CD4-positive, alpha-beta T cell treated with Interleukin-15 for 1 hour (primary cell): ENCODE data around the gene ZNF214.
"Not testable (repeated sequence)": the region's sequence is repeated elsewhere in the genome, so short reads cannot be mapped to it uniquely, and the experiment has no call there.

Experiments
- DNase-seq: peaks from one replicate; pipeline ENCODE4 v3.0.0-alpha.2; 2020

ZNF214 gene

GRCh38 chr11:6986487-6986886, 33.7 kb downstream of the ZNF214 start:
- no peak for DNase-seq

GRCh38 chr11:6979365-6979764, 40.8 kb downstream of the ZNF214 start:
- no peak for DNase-seq

DNA sequence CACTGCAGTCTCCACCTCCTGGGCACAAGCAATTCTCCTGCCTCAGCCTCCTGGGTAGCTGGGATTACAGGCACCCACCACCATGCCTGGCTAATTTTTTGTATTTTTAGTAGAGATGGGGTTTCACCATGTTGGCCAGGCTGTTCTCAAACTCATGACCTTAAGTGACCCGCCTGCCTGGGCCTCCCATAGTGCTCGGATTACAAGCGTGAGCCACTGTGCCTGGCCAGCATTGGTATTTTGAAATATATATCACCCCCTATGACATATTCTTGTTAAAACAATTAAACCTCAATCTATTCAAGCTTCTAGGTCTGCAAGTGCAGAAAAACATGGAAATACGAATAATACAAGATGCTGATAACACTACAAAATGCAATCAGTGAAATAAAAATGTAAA, 50.3 kb downstream of the ZNF214 start:
- DNase-seq, result not testable (repeated sequence)

GRCh38 chr11:6968816-6969215, 51.3 kb downstream of the ZNF214 start:
- no peak for DNase-seq

DNA sequence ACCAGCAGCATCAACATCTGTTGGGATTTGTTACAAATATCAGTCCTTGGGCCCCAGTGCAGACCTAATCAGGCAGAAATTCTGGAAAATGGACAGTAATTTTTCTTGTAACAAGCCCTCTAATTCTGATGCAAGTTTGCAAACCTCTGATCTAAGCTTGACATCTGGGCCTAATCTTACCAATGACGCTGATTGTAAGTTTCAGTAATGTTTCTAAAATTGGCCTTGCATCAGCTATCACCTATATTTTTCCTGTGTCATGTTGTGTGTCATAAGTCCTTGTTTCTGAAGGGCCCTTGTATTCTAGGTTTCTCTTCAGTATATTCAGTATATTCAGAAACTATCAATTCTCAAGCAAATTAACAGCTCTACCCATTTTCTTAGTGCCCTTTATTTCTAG, 57.5 kb downstream of the ZNF214 start:
- no peak for DNase-seq

GRCh38 chr11:6962141-6962540, 58.0 kb downstream of the ZNF214 start:
- no peak for DNase-seq

DNA sequence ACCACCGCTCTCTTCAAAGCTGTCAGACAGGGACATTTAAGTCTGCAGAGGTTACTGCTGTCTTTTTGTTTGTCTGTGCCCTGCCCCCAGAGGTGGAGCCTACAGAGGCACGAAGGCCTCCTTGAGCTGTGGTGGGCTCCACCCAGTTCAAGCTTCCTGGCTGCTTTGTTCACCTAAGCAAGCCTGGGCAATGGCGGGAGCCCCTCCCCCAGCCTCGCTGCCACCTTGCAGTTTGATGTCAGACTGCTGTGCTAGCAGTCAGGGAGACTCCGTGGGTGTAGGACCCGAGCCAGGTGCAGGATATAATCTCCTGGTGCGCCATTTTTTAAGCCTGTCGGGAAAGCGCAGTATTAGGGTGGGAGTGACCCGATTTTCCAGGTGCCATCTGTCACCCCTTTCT, 65.9 kb downstream of the ZNF214 start:
- not testable (repeated sequence) for DNase-seq
